ENCODE data around the gene ANO4. TPM values are rescaled to one million over a fixed set of nuclear protein-coding genes. Genes with fewer than 3 reads are reported as not detected.
"Not testable (repeated sequence)": the region's sequence is repeated elsewhere in the genome, so short reads cannot be mapped to it uniquely, and the experiment has no call there.

Gene ANO4
- total RNA-seq, 2 experiments from 2014 or later = not detected

DNA sequence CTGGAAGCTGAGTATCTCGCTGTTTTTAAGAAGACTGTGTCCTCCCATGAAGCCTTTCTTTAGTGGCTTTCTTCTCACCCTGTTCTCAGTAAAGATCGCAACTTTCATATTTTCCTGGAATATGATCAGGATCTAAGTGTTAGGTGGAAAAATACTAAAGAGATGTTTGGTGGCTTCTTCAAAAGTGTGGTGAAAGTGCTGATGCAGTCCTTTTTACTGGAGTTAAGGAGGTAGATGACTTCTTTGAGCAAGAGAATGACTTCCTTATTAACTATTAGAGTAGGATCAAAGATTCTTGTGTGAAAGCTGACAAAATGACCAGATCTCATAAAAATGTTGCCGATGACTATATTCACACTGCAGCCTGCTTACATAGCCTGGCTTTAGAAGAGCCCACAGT is 273.8 kb downstream of the ANO4 start:
- POLR2A ChIA-PET = no interaction called here
- CTCF ChIA-PET = no interaction called here

DNA sequence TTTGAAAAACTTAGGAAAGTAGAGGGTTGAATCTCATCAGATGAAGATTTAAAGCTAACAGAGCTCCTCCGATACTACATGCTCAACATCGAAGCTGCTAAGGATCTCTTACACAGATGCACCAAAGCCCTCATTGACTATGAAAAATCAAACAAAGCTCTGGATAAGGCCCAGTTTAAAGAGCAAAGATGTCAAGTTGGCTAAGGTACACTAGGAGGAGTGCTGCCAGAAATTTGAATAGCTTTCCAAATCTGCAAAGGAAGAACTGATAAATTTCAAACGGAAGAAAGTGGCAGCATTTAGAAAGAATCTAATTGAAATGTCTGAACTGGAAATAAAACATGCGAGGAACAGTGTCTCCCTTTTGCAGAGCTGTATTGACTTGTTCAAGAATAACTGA is 274.3 kb downstream of the ANO4 start:
- POLR2A ChIA-PET = no interaction called here
- CTCF ChIA-PET = no interaction called here

DNA sequence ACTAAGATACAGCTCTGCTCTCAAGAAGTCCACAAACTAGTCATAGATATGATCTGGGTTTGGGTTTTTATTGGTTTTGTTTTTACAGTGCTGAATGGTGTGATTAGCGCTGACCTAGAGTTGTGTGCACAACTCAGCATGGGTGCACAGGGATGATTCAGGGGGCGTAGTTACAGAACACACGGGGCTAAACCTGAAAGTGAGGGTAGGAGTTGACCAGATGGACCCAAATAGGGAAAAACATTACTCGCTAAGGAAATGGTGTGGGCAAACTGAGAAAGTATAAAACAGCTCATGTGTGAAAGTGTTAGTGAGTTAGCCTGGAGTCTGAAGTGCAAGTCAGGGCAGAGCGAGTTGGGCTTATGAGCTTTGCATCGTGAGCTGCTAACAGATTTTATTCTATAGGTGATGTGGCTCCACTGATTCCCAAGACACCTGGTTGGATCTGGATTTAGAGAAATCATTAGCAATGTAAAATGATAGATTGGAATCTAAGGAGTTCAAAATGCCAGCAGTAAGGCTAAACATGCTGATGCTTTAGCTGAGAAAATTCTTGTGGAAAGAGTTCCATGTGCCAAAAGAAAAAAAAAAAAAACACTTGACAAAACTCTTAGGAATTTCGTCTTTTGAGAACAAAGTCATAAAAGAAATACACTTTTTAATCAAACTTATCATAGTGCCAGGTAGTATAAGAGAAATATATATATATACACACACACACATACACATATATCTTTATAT is 280.5 kb downstream of the ANO4 start:
- ChIA-PET CTCF (no interaction called here), POLR2A (no interaction called here)

DNA sequence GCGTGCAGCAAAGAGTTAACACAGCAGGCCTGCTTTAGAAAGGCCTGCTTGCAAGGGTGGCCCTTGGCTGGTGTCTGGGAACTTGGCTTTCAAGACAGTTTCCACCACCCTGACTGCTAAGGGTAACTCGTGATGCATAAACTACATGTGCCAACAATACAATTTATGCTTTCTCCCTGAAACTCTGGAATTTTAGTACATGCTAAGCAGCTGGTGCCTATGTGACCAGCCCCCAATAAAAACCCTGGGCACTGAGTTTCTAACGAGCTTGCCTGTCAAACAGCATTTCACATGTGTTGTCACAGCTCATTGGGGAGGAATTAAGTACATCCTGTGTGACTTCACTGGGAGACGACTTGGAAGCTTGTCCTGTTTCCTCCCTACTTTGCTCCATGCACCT is 282.3 kb downstream of the ANO4 start:
- ChIA-PET CTCF (no interaction called here), POLR2A (no interaction called here)

DNA sequence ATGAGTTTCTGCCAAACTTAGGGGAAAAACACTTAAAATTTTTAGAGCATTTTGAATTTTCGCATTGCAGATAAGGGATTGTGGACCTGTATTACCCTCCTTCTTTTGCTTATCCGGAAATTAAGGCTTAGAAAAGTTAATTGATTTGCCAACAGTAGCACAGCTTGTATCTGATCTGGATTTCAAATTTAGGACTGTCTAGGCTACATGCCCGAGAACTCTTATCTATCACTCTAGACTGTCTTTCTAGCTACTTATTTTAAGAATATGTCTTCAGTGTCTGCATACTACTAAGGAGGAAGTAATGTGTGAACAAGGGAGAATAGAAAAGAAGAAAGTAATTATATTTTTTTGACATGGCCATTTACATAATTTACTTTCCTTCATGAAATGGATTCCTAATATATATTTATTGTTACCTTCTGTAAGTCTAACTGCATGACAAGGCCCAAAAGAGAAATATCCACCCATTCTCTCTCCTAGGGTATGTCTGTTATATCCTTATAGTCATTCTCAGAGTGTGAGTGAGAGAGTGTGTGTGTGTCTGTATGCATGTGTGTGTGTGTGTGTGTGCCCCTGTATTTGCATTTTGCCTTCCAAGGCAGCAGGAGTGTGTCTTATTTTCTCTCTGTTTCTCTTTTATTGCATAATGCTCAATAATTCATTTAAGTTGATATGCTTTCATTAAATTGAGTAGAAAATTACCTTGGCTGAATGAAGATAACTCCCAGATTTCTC is 283.4 kb downstream of the ANO4 start:
- POLR2A ChIA-PET = no interaction called here
- CTCF ChIA-PET = no interaction called here

DNA sequence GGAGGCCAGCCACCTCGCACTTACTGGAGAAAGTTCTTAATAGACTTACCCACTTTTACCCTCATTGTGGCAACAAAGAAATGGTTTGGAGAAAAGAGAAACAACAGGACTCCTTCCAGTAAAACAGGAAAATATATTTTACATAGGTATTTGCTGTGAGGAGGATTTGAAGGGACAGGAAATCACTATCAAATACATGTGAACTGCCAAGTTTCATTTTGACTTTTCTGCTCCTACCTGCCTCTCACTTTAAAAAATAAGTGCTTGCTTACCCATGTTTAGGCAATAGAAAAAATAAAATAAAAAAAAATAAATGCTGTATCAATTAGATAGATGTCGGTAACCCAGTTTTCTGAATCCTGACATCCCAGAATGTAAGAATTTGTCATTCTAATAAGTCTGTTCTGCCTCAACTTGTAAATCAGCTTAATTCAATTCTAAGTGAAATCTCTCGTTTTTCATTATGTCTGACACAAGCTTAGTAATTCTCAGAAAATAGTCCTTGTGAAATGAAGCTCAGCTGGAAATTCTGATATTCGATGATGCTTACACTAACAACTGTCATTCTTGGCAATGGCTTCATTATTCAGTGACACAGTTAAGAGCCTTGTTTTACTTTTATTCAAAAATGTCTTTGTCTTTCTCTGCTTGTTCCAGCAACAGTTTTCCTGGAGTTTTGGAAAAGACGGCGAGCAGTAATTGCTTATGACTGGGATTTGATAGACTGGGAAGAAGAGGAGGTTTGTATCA is 284.1 kb downstream of the ANO4 start:
- ChIA-PET POLR2A (no interaction called here), CTCF (no interaction called here)

DNA sequence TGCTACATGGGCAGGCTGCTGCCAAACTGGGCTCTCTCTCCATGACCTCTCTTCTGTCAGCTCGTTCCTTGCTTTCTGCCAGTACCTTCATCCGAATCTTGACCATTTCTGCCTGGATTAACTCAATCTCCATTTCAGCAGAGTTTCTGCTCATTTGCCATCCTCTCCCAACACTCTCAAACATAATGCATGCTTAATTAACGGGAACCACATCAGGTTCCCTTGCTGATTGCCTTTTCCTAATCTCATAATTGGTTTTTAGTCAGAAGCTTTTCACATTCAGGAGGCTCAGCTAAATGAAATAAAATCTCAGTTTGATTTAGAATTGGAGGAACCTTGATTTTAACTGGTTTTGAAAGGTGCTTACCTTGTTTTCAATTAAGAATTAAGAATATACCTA is 288.1 kb downstream of the ANO4 start:
- ChIA-PET CTCF (no interaction called here), POLR2A (no interaction called here)

DNA sequence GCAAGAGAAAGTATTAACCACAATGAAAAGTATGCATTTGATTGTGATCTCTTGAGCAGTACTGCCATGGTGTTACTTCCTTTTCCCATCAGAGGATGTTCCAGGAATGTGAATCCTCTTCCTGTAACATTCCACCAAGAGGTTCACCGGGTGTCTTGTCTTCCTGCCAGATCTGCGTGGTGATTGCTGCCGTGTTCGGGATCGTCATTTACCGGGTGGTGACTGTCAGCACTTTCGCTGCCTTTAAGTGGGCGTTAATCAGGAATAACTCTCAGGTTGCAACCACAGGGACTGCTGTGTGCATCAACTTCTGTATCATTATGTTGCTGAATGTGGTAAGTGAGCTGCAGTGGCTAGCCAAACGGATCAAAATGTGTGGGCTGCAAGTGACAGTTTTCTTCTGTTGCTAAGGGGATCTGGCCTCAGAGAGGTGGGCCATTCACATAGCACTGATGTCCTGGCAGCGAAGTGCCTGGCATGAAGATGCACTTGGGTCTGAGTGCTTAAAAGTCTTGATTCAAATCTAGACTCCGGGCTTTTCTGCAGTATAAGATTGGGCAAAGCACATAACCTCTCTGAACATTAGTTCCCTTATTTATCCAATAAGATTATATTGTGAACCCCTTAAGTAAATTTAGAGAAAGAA is 292.0 kb downstream of the ANO4 start:
- ChIA-PET POLR2A (no interaction called here), CTCF (interaction anchor here (0.6 to 0.7 kb wide), 2 partner anchors 338 to 986 kb away, joined by 3 to 4 read pairs; no protein-coding TSS in a partner anchor)

DNA sequence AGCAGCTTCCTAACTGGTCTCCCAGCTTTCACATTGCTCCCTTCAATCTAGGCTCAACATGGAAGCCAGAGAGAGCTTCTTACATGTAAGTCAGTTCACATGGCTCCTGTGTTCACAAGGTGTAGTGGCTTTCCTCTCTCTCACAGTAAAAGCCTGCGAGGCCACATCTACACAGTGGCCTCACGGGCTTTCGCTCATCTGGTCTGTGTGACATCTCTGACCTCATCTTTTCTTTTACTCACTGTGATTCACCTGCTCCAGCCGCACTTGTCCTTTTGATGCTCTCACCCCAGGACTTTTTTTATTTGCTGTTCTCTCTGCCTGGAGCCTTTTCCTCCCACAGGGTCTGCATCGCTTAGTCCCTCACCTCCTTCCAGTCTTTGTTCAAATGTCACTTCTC is 293.3 kb downstream of the ANO4 start:
- POLR2A ChIA-PET = no interaction called here

DNA sequence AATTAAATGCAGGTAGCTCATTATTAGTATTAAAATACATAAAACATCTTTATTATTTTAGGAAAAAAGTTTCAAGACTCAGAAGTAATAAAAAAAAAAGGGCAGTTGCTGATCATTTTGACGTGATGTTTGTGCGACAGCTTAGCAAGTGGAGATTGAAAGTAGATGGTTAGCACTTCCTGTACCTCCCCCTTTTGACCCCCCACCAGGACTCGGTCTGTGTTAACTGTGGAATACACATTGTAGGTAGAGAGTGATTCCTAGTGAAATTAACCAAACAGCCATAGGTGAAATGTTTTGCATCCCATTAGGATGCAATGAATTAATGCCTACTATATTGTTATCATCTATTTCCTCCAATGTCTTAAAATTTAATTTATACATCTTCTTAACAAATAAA is 294.7 kb downstream of the ANO4 start:
- ChIA-PET CTCF (no interaction called here), POLR2A (no interaction called here)

More for the DNA sequence above, 293.3 kb downstream of the ANO4 start:
- CTCF ChIA-PET = no interaction called here

DNA sequence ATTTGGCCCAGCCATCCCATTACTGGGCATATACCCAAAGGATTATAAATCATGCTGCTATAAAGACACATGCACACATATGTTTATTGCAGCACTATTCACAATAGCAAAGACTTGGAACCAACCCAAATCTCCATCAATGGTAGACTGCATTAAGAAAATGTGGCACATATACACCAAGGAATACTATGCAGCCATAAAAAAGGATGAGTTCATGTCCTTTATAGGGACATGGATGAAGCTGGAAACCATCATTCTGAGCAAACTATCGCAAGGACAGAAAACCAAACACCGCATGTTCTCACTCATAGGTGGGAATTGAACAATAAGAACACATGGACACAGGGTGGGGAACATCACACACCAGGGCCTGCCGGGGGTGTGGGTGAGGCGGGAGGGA is 295.6 kb downstream of the ANO4 start:
- CTCF ChIA-PET, POLR2A ChIA-PET: not testable (repeated sequence)

DNA sequence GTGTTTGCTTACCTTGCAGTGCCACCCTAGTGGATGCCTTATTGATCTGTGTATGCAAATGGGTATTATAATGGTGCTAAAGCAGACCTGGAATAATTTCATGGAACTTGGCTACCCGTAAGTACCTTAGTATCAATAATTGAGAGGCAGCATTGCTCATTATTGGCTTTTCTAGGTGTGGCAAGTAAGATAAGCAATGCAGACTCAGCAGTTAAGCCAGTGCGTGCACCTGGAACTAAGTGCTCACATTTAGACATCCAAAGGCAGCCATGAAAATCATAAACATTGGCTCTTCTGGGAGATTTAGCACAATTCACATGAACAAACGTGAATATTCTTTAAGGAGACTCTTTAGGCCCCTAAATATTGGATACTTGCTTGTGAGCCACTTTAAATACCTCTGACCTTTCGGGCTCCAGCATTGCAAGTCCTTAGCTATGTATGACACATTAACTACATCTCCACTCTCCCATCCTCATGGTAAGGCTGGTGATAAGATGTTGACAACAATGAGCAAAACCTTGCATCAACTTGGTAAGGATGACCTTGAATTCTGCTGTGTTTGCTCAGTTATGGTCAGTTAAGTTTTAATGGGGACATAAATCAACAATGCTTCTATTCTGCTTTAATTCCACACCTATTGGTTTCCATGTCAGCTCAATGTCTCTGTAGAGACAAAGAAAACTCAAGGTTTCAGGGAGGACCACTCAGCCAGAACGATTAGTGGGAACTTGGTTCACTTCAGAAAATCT is 303.4 kb downstream of the ANO4 start:
- ChIA-PET CTCF (no interaction called here), POLR2A (no interaction called here)

DNA sequence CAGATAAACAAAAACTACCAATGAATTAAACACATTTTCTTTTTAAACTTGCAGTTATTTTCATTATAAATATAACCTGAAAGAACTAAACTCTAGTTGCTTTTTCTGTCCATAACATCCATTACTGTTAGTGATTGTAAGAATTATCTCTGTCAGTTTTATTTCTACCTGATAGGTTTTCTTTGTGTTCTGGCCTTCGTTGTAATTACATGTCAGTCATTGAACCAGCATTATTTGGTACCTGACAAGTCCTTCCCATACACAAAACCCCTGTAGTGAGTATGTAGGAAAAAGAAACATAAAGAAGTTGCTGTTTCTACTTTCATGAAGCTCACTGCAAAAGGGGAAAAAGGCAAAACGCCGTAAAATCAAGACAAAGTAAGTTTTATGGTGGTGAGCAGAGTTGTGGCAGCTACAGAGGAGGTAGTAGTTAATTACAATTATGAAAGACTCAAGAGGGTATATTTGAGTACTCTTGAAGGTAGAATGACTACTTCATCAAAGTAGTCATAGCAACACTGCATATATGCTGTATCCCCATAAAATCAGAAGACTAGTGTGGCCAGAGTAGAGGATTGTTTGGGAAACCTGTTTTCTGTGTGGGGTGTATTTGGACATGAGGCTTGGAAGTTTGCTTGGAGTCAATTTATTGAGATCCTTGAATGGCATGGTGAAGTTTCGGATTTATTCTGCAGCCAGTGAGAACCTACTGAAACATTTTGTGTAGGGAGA is 312.6 kb downstream of the ANO4 start:
- POLR2A ChIA-PET = no interaction called here
- CTCF ChIA-PET = no interaction called here

DNA sequence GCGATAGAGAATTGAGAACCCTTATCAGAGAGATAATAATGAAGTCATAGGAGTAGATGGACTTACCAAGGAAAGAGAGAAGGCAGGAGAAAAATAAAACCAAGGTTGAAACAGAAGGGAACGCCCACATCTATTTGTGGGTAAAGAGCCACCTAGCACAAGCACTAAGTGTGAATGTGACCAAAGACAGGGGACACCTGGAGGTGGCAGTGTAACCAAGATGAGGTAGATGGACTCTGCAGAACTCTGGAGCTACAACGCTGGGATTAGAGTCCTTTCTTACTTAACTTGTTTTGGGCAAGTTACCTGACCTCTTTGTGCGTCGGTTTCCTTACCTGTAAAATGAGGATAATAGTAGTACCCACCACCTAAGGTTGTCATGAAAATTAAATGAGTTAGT is 313.6 kb downstream of the ANO4 start:
- ChIA-PET POLR2A (no interaction called here), CTCF (no interaction called here)

DNA sequence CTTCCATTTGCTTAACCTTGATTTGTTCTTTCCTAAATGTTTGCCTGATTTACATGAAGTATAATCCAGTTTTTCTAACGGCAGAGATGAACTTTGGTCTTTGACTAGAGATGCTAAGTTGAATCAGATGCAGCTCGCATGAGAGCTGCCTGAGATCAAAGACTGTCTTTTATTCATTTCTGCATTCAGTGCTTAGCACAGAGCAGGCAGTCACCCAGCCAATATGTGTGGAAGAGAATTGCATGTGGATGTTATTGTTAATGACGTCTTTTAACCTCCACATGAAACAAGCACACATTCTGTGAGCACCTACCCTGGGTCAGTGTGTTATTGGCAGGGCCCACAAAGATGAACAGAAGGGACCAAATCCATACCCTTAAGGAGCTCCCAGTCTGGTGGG is 316.3 kb downstream of the ANO4 start:
- ChIA-PET POLR2A (no interaction called here), CTCF (no interaction called here)

DNA sequence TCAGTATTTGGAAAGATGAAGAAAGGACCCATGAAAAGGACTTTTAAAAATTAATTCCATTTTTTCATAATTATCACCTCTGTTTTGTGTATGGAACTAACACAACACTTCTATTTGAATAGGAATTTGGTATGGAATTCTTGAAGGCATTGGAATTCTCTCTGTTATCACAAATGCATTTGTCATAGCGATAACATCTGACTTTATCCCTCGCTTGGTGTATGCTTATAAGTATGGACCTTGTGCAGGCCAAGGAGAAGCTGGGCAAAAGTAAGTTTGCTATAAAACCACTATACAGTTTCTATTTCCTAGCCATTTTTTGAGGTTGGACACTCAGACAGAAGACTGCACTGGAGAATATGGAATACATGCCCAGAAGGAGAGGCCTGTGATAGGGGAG is 316.9 kb downstream of the ANO4 start:
- CTCF ChIA-PET = no interaction called here

DNA sequence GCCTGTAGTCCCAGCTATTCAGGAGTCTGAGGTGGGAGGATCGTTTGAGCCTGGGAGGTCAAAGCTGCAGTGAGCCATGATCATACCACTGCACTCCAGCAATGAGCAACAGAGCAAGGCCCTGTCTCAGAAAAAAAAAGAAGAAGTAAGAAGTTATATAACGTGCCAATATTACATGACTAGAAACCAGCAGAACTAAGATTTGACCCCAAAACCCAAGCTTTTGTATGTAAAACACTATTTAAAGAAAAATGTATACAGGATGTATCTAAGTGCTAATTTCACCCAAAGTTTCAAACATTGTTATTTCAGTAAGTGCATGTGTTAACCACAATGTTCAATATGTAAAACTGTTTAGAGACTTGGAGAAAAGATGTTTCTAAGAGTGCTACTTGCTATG is 320.8 kb downstream of the ANO4 start:
- ChIA-PET POLR2A (no interaction called here), CTCF (no interaction called here)

More for the DNA sequence above, 316.9 kb downstream of the ANO4 start:
- POLR2A ChIA-PET = no interaction called here

DNA sequence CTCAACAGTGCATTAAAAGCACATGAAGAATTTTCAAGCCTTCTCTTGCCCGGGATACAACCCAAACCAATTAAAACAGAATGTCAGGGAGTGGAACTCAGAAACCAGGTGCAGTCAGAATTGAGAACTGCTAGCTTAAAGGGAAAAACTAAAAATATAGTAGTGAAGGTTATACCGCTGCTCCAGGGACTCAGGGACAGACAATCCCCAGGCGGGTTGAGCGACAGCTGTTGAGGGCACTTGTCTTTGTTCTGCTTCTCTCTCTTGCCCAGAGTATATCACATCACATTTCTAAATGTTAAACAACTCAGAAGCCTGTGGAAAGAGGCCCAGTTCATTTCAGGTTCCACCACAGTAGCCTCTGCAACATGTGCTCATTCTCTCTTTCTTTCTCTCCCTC is 322.3 kb downstream of the ANO4 start:
- CTCF ChIA-PET = no interaction called here
- POLR2A ChIA-PET = no interaction called here

DNA sequence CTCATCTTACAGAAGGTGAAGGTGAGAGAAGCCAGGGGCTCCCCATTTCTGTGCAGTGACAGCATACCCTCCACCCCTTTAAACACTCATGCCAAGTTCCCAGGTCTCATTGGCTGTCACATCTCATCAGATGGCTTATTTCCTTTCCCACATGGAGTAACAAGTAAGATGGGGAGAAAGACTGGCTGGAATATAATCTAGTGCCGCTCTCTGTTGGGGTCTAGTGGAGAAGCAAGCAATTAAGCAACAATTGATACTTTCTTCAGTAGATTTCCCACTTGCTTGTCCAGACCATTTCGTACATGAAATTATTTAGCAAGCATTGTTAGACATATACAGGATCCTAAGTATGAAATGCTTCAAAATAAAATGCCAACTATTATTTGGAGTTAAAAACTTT is 323.3 kb downstream of the ANO4 start:
- POLR2A ChIA-PET = no interaction called here
- CTCF ChIA-PET = no interaction called here
